ENCODE measurements around the gene PARP15. TPM values are rescaled to one million over a fixed set of nuclear protein-coding genes. Genes with fewer than 3 reads are reported as not detected.

Gene PARP15
- total RNA-seq, 1 experiment from 2014 or later = 0.24 TPM

- Mint-ChIP-seq H3K9me3 (peaks cover 7 to 15% of the 10 kb centered on the region in 2 experiments), H3K27me3 (ENCODE audit: low read depth) (peaks cover 1% of the 10 kb centered on the region; the same call in 1 of the 2 replicates), H3K27ac (no peak overlapping the region), H3K4me3 (no peak overlapping the region), H3K36me3 (ENCODE audit: insufficient read depth in 1 of 3, low read depth in 3 of 3) (peaks cover 0 to 6% (median 0%) of the 10 kb centered on the region in 3 experiments; a peak in 1 of 7 replicates), H3K4me1 (peaks cover 5 to 8% of the 10 kb centered on the region in 2 experiments)
- H3K79me1 ChIP-seq (ENCODE audit: insufficient read depth, low read depth, low read length, poor library complexity, severe bottlenecking) = no peaks in the 10 kb centered on the region
- H3K14ac ChIP-seq (ENCODE audit: insufficient read depth, low read length) = no peak overlapping the region
- no peak overlapping the region for H3K4ac ChIP-seq (ENCODE audit: low read depth, low read length)
- no peak overlapping the region for H2BK5ac ChIP-seq (ENCODE audit: insufficient read length, low read length)
- no peak overlapping the region for H4K91ac ChIP-seq (ENCODE audit: insufficient read length, low read depth, low read length)
- no peak overlapping the region for H3K56ac ChIP-seq (ENCODE audit: insufficient read length, low read depth, low read length)
- no peak overlapping the region for H3K4me2 ChIP-seq (ENCODE audit: insufficient read depth, insufficient read length, low read length)
- H4K20me1 ChIP-seq (ENCODE audit: control insufficient read depth, insufficient read depth, insufficient read length) = no peaks in the 10 kb centered on the region
- H3K9ac ChIP-seq (ENCODE audit: extremely low read depth, insufficient read length, low read length) = no peak overlapping the region
- no peaks in the 10 kb centered on the region for H3K79me2 ChIP-seq (ENCODE audit: insufficient read depth, low read length)
- no peak overlapping the region for H2BK120ac ChIP-seq (ENCODE audit: low read depth, low read length, poor library complexity, severe bottlenecking)
- H2BK12ac ChIP-seq (ENCODE audit: insufficient read length, low read depth, low read length) = no peak overlapping the region
- no peak overlapping the region for H3K27ac ChIP-seq (ENCODE audit: insufficient read length, low read depth, low read length)
- no peak for DNase-seq
- H2AK5ac ChIP-seq (ENCODE audit: insufficient read length, low read length) = no peak overlapping the region
- H3K23ac ChIP-seq (ENCODE audit: insufficient read length, low read depth, low read length) = no peak overlapping the region
- no peaks in the 10 kb centered on the region for H3K23me2 ChIP-seq (ENCODE audit: insufficient read length, low read depth, low read length, poor library complexity, severe bottlenecking)
- no peak overlapping the region for H4K5ac ChIP-seq (ENCODE audit: insufficient read length, low read depth, low read length)
- no peak for TF ChIP-seq CTCF (conservative IDR thresholded peaks at IDR 0.05)
- no peak overlapping the region for H3K18ac ChIP-seq (ENCODE audit: insufficient read length, low read depth, low read length)
- H4K8ac ChIP-seq (replicated peaks; ENCODE audit: insufficient read length, low read depth, low read length) = no peak overlapping the region
- WGBS (ENCODE audit: extremely low coverage, insufficient read length, low lambda C conversion rate) = no CpG with 5 or more reads among the region's 6 CpGs
- no peaks in the 10 kb centered on the region for H3K4me1 ChIP-seq (ENCODE audit: insufficient read depth, low read length)
- H2AFZ ChIP-seq (ENCODE audit: low read length) = no peak overlapping the region
- H2BK15ac ChIP-seq (ENCODE audit: low read depth, low read length) = no peak overlapping the region
- H2BK20ac ChIP-seq (ENCODE audit: low read depth, low read length, poor library complexity, severe bottlenecking) = no peak overlapping the region
- H3K9me3 ChIP-seq (ENCODE audit: control insufficient read depth, low read depth, low read length) = no peaks in the 10 kb centered on the region
- H3K27me3 ChIP-seq (ENCODE audit: insufficient read depth, low read length) = no peaks in the 10 kb centered on the region
- H3T11ph ChIP-seq (ENCODE audit: low read length) = no peak overlapping the region
These were observed 49.2 kb downstream of the PARP15 start for GRCh38 chr3:122626515-122627180.
